ENCODE measurements around the gene SLC8A1. TPM values are rescaled to one million over a fixed set of nuclear protein-coding genes. Genes with fewer than 3 reads are reported as not detected.

The SLC8A1 gene
- total RNA-seq, 1 donor from 2014 or later = 34.8 TPM

- H2AFZ ChIP-seq (ENCODE audit: low read depth, low read length) = no peak overlapping the region
- no peaks in the 10 kb centered on the region for H3K36me3 ChIP-seq (ENCODE audit: insufficient read depth, low read length)
- no peaks in the 10 kb centered on the region for H3K79me2 ChIP-seq (ENCODE audit: insufficient read depth, low read length)
- Mint-ChIP-seq H3K4me3 (ENCODE audit: unreplicated experiment) (no peak overlapping the region), H3K36me3 (ENCODE audit: low read depth, unreplicated experiment) (peaks cover 5% of the 10 kb centered on the region), H3K4me1 (ENCODE audit: low read depth, unreplicated experiment) (peaks cover 6% of the 10 kb centered on the region), H3K27me3 (ENCODE audit: low read depth, unreplicated experiment) (no peaks in the 10 kb centered on the region), H3K27ac (ENCODE audit: unreplicated experiment) (no peak overlapping the region), H3K9me3 (ENCODE audit: unreplicated experiment) (no peaks in the 10 kb centered on the region)
- H3K27ac ChIP-seq (ENCODE audit: low read depth, low read length) = no peak overlapping the region
- no peaks in the 10 kb centered on the region for H3K27me3 ChIP-seq (ENCODE audit: insufficient read depth, low read length)
- H3K4me2 ChIP-seq (ENCODE audit: low read length) = no peak overlapping the region
- H4K20me1 ChIP-seq (ENCODE audit: insufficient read depth, low read length) = no peaks in the 10 kb centered on the region
- TF ChIP-seq EZH2 (IDR thresholded peaks at IDR 0.05; ENCODE audit: insufficient read depth, low read length) = no peak
- TF ChIP-seq, protein P1, sequence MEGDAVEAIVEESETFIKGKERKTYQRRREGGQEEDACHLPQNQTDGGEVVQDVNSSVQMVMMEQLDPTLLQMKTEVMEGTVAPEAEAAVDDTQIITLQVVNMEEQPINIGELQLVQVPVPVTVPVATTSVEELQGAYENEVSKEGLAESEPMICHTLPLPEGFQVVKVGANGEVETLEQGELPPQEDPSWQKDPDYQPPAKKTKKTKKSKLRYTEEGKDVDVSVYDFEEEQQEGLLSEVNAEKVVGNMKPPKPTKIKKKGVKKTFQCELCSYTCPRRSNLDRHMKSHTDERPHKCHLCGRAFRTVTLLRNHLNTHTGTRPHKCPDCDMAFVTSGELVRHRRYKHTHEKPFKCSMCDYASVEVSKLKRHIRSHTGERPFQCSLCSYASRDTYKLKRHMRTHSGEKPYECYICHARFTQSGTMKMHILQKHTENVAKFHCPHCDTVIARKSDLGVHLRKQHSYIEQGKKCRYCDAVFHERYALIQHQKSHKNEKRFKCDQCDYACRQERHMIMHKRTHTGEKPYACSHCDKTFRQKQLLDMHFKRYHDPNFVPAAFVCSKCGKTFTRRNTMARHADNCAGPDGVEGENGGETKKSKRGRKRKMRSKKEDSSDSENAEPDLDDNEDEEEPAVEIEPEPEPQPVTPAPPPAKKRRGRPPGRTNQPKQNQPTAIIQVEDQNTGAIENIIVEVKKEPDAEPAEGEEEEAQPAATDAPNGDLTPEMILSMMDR (IDR thresholded peaks at IDR 0.05; ENCODE audit: insufficient read depth, low read depth, low read length) = no peak
- H3K4me3 ChIP-seq (ENCODE audit: insufficient read depth, low read depth, low read length) = no peak overlapping the region
- no peaks in the 10 kb centered on the region for H3K4me1 ChIP-seq (ENCODE audit: insufficient read depth, low read length)
- no peaks in the 10 kb centered on the region for H3K9me3 ChIP-seq (ENCODE audit: insufficient read depth, low read depth, low read length)
- no peak for DNase-seq (ENCODE audit: low read depth)
- FAIRE-seq = no peak
- no peak overlapping the region for H3K9ac ChIP-seq (ENCODE audit: low read length)
Observed at GRCh38 chr2:40115348-40115747, 336.5 kb downstream of the SLC8A1 start.

DNA sequence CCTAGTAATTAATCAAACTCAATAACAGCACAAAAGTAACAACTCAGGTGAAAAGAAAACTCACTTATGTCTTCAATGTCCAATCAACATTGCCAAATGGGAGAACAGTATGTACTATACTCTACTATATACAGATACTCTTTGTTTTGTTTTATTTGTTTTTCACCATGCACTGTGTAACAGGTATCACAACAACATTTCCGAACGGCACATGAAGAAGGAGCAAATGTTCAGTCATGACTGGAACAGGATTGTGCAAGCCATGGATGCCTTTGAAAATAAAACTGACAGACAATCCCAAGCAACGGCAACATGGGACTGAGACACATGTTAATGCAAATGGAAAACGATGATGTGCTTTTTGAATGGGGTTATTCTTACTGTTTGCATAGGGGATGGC, 337.9 kb downstream of the SLC8A1 start:
- DNase-seq (ENCODE audit: low read depth) (no peak), FAIRE-seq (peak; percentile 26)
- no peaks in the 10 kb centered on the region for H3K9me3 Mint-ChIP-seq (ENCODE audit: unreplicated experiment)
- Histone ChIP-seq H3K4me1 (ENCODE audit: insufficient read depth, low read length) (no peaks in the 10 kb centered on the region), H3K9ac (ENCODE audit: low read length) (no peak overlapping the region), H3K27ac (ENCODE audit: low read depth, low read length) (no peak overlapping the region), H3K4me3 (ENCODE audit: insufficient read depth, low read depth, low read length) (no peak overlapping the region), H4K20me1 (ENCODE audit: insufficient read depth, low read length) (no peaks in the 10 kb centered on the region), H3K27me3 (ENCODE audit: insufficient read depth, low read length) (no peaks in the 10 kb centered on the region), H3K79me2 (ENCODE audit: insufficient read depth, low read length) (no peaks in the 10 kb centered on the region), H3K36me3 (ENCODE audit: insufficient read depth, low read length) (no peaks in the 10 kb centered on the region), H2AFZ (ENCODE audit: low read depth, low read length) (no peak overlapping the region), H3K9me3 (ENCODE audit: insufficient read depth, low read depth, low read length) (no peaks in the 10 kb centered on the region), H3K4me2 (ENCODE audit: low read length) (no peak overlapping the region)
- TF ChIP-seq, protein P1 (IDR thresholded peaks at IDR 0.05; ENCODE audit: insufficient read depth, low read depth, low read length) = no peak
- TF ChIP-seq EZH2 (IDR thresholded peaks at IDR 0.05; ENCODE audit: insufficient read depth, low read length) = no peak
- no peaks in the 10 kb centered on the region for H3K27me3 Mint-ChIP-seq (ENCODE audit: low read depth, unreplicated experiment)
- H3K4me1 Mint-ChIP-seq (ENCODE audit: low read depth, unreplicated experiment) = peaks cover 6% of the 10 kb centered on the region
- peaks cover 5% of the 10 kb centered on the region for H3K36me3 Mint-ChIP-seq (ENCODE audit: low read depth, unreplicated experiment)
- peak overlapping the region; percentile 48 for H3K27ac Mint-ChIP-seq (ENCODE audit: unreplicated experiment)
- no peak overlapping the region for H3K4me3 Mint-ChIP-seq (ENCODE audit: unreplicated experiment)

- Mint-ChIP-seq H3K4me3 (ENCODE audit: unreplicated experiment) (no peak overlapping the region), H3K27ac (ENCODE audit: unreplicated experiment) (peak overlapping the region; percentile 48), H3K4me1 (ENCODE audit: low read depth, unreplicated experiment) (peaks cover 6% of the 10 kb centered on the region), H3K27me3 (ENCODE audit: low read depth, unreplicated experiment) (no peaks in the 10 kb centered on the region), H3K36me3 (ENCODE audit: low read depth, unreplicated experiment) (peaks cover 5% of the 10 kb centered on the region), H3K9me3 (ENCODE audit: unreplicated experiment) (no peaks in the 10 kb centered on the region)
- H3K36me3 ChIP-seq (ENCODE audit: insufficient read depth, low read length) = no peaks in the 10 kb centered on the region
- no peak overlapping the region for H2AFZ ChIP-seq (ENCODE audit: low read depth, low read length)
- no peak overlapping the region for H3K9ac ChIP-seq (ENCODE audit: low read length)
- no peaks in the 10 kb centered on the region for H3K79me2 ChIP-seq (ENCODE audit: insufficient read depth, low read length)
- no peak overlapping the region for H3K4me3 ChIP-seq (ENCODE audit: insufficient read depth, low read depth, low read length)
- H3K4me2 ChIP-seq (ENCODE audit: low read length) = no peak overlapping the region
- no peak overlapping the region for H3K27ac ChIP-seq (ENCODE audit: low read depth, low read length)
- no peaks in the 10 kb centered on the region for H3K4me1 ChIP-seq (ENCODE audit: insufficient read depth, low read length)
- no peaks in the 10 kb centered on the region for H3K27me3 ChIP-seq (ENCODE audit: insufficient read depth, low read length)
- FAIRE-seq = peak; percentile 45
- peak; percentile 45 for DNase-seq (ENCODE audit: low read depth)
- TF ChIP-seq, protein P1 (IDR thresholded peaks at IDR 0.05; ENCODE audit: insufficient read depth, low read depth, low read length) = no peak
- no peak for TF ChIP-seq EZH2 (IDR thresholded peaks at IDR 0.05; ENCODE audit: insufficient read depth, low read length)
- H4K20me1 ChIP-seq (ENCODE audit: insufficient read depth, low read length) = no peaks in the 10 kb centered on the region
- H3K9me3 ChIP-seq (ENCODE audit: insufficient read depth, low read depth, low read length) = no peaks in the 10 kb centered on the region
Observed at GRCh38 chr2:40113272-40113968, 338.5 kb downstream of the SLC8A1 start.

Measured in astrocyte (in vitro differentiated cells and primary cell).